HL-60 (cell line): ENCODE results near the gene TFPT.

Experiments used
- TF ChIP-seq, protein P1 (sequence below): IDR thresholded peaks from one replicate; pipeline ENCODE4 v1.5.1; 2011; ENCODE audit warnings: low read length, control low read depth, inconsistent platforms; ENCODE audit not compliant: insufficient read depth
- TF ChIP-seq, protein P2 (sequence below): IDR thresholded peaks from 2 replicates; pipeline ENCODE4 v1.6.1; 2012; ENCODE audit warnings: low read depth; ENCODE audit not compliant: insufficient replicate concordance

DNA sequence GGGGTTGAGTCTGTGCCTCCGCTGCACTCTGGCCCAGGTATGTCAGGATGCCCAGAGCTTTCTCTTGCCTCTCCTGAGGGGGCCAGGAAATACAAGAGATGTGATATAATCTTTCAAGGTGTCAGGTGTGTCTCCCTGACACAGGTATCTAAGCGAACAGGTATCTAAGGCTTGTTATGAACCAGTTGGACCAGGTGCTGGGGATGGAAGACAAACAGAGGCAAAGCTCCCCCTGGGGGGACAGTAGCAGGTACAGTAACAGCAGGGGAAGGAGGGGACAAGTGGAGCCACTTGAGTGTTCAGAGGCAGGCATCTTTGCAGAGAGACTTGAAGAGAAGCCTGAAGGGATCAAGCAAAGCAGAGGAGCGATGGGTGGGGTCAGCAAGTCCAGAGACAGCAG is 41.5 kb upstream of the TFPT start:
- TF ChIP-seq, protein P1, sequence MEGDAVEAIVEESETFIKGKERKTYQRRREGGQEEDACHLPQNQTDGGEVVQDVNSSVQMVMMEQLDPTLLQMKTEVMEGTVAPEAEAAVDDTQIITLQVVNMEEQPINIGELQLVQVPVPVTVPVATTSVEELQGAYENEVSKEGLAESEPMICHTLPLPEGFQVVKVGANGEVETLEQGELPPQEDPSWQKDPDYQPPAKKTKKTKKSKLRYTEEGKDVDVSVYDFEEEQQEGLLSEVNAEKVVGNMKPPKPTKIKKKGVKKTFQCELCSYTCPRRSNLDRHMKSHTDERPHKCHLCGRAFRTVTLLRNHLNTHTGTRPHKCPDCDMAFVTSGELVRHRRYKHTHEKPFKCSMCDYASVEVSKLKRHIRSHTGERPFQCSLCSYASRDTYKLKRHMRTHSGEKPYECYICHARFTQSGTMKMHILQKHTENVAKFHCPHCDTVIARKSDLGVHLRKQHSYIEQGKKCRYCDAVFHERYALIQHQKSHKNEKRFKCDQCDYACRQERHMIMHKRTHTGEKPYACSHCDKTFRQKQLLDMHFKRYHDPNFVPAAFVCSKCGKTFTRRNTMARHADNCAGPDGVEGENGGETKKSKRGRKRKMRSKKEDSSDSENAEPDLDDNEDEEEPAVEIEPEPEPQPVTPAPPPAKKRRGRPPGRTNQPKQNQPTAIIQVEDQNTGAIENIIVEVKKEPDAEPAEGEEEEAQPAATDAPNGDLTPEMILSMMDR = no peak
- TF ChIP-seq, protein P2, sequence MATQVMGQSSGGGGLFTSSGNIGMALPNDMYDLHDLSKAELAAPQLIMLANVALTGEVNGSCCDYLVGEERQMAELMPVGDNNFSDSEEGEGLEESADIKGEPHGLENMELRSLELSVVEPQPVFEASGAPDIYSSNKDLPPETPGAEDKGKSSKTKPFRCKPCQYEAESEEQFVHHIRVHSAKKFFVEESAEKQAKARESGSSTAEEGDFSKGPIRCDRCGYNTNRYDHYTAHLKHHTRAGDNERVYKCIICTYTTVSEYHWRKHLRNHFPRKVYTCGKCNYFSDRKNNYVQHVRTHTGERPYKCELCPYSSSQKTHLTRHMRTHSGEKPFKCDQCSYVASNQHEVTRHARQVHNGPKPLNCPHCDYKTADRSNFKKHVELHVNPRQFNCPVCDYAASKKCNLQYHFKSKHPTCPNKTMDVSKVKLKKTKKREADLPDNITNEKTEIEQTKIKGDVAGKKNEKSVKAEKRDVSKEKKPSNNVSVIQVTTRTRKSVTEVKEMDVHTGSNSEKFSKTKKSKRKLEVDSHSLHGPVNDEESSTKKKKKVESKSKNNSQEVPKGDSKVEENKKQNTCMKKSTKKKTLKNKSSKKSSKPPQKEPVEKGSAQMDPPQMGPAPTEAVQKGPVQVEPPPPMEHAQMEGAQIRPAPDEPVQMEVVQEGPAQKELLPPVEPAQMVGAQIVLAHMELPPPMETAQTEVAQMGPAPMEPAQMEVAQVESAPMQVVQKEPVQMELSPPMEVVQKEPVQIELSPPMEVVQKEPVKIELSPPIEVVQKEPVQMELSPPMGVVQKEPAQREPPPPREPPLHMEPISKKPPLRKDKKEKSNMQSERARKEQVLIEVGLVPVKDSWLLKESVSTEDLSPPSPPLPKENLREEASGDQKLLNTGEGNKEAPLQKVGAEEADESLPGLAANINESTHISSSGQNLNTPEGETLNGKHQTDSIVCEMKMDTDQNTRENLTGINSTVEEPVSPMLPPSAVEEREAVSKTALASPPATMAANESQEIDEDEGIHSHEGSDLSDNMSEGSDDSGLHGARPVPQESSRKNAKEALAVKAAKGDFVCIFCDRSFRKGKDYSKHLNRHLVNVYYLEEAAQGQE = no peak
